SU-DHL-6 (cell line): ENCODE measurements around the gene ZAR1L.

Experiments used
- H2AFZ ChIP-seq: fragments of 200-600 bp; sonication (generic); 2 replicates; pipeline ENCODE4 v1.6.1; 2014; ENCODE audit warnings: low read depth, mild to moderate bottlenecking, moderate library complexity, mixed read lengths, antibody characterized with exemption, low read length; ENCODE audit not compliant: severe bottlenecking
- H3F3A ChIP-seq: fragments of 200-600 bp; shearing (Covaris generic); 2 replicates; pipeline ENCODE4 v1.6.0; 2016; ENCODE audit warnings: antibody characterized with exemption, mild to moderate bottlenecking; ENCODE audit not compliant: insufficient read depth
- H3K27ac ChIP-seq: fragments of 200-600 bp; sonication (generic); 2 replicates; pipeline ENCODE4 v1.5.1; 2016; ENCODE audit warnings: low read depth, mild to moderate bottlenecking, low read length, moderate library complexity, mixed read lengths
- H3K27me3 ChIP-seq: fragments of 200-600 bp; sonication (generic), shearing (Covaris generic); 2 replicates; pipeline ENCODE4 v1.6.0; 2014; ENCODE audit warnings: mild to moderate bottlenecking, low read length
- H3K36me3 ChIP-seq: fragments of 200-600 bp; sonication (generic); 2 replicates; pipeline ENCODE4 v1.6.1; 2014; ENCODE audit warnings: mild to moderate bottlenecking, low read length, mixed read lengths
- H3K4me2 ChIP-seq: fragments of 300-600, 200-600 bp; shearing (Covaris generic), sonication (generic); 2 replicates; pipeline ENCODE4 v1.6.0; 2014; ENCODE audit warnings: low read length, low read depth, mild to moderate bottlenecking; ENCODE audit not compliant: poor library complexity, severe bottlenecking
- H3K4me3 ChIP-seq: fragments of 200-600 bp; sonication (generic); 2 replicates; pipeline ENCODE4 v1.5.1; 2014; ENCODE audit warnings: antibody characterized with exemption, low read length, mild to moderate bottlenecking, mixed read lengths; ENCODE audit not compliant: insufficient read depth, poor library complexity, severe bottlenecking
- H3K79me2 ChIP-seq: fragments of 200-600 bp; sonication (generic); 2 replicates; pipeline ENCODE4 v1.6.1; 2014; ENCODE audit warnings: mild to moderate bottlenecking, low read length, moderate library complexity; ENCODE audit not compliant: insufficient read depth
- H3K9ac ChIP-seq: fragments of 200-600 bp; sonication (generic); 2 replicates; pipeline ENCODE4 v1.7.0; 2014; ENCODE audit warnings: mild to moderate bottlenecking, low read length
- H3K9me2 ChIP-seq: fragments of 200-600 bp; sonication (generic); replicated peaks from 2 replicates; pipeline ENCODE4 v1.6.1; 2014; ENCODE audit warnings: low read length; ENCODE audit not compliant: insufficient read depth
- H3K9me3 ChIP-seq: fragments of 200-600 bp; sonication (generic); 2 replicates; pipeline ENCODE4 v1.6.1; 2014; ENCODE audit warnings: low read length, mixed read lengths; ENCODE audit not compliant: insufficient read depth
- H4K20me1 ChIP-seq: fragments of 200-600 bp; sonication (generic); 2 replicates; pipeline ENCODE4 v1.6.1; 2014; ENCODE audit warnings: low read depth, mild to moderate bottlenecking, antibody characterized with exemption, low read length, moderate library complexity, mixed read lengths
- EZH2phosphoT487 ChIP-seq: fragments of 200-600 bp; sonication (generic), shearing (Covaris generic); conservative IDR thresholded peaks from 2 replicates; pipeline ENCODE4 v1.6.1; 2018; ENCODE audit warnings: mild to moderate bottlenecking, antibody characterized with exemption, low read length, moderate library complexity, mixed read lengths
- TF ChIP-seq, protein P1 (sequence below): fragments of 200-600 bp; sonication (generic); IDR thresholded peaks from one replicate; pipeline ENCODE4 v1.5.1; 2017; ENCODE audit warnings: antibody characterized with exemption, mild to moderate bottlenecking, low read length, moderate library complexity; ENCODE audit not compliant: insufficient read depth, poor library complexity, severe bottlenecking

Gene ZAR1L

DNA sequence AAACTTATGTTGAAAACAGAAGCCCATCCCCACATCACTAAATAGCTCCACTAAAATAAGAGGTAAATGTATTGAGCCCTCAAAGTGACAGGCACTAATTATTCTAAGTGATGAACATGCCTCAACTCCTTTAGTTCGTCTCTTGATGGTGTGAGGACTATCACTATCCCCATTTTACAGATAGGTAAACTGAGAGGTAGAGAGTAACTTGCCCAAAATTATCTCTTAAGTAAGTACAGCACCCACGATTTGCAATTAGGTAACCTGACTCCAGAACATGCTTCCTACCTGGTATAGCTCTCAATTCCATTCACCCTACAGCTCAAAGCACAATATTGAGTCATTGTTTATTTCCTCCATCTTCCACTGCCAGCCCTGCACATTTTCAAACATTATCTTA lies 12.7 kb downstream of the ZAR1L start:
- Histone ChIP-seq H3K79me2 (no peaks in the 10 kb centered on the region), H3K9me3 (no peaks in the 10 kb centered on the region), H3K27me3 (no peaks in the 10 kb centered on the region), H3K4me2 (no peak overlapping the region), H3K9me2 (no peaks in the 10 kb centered on the region), H4K20me1 (no peaks in the 10 kb centered on the region), H3K4me3 (no peak overlapping the region), H2AFZ (no peak overlapping the region), H3K27ac (no peak overlapping the region), H3K36me3 (no peaks in the 10 kb centered on the region), H3K9ac (no peak overlapping the region), H3F3A (no peaks in the 10 kb centered on the region)
- TF ChIP-seq, protein P1, sequence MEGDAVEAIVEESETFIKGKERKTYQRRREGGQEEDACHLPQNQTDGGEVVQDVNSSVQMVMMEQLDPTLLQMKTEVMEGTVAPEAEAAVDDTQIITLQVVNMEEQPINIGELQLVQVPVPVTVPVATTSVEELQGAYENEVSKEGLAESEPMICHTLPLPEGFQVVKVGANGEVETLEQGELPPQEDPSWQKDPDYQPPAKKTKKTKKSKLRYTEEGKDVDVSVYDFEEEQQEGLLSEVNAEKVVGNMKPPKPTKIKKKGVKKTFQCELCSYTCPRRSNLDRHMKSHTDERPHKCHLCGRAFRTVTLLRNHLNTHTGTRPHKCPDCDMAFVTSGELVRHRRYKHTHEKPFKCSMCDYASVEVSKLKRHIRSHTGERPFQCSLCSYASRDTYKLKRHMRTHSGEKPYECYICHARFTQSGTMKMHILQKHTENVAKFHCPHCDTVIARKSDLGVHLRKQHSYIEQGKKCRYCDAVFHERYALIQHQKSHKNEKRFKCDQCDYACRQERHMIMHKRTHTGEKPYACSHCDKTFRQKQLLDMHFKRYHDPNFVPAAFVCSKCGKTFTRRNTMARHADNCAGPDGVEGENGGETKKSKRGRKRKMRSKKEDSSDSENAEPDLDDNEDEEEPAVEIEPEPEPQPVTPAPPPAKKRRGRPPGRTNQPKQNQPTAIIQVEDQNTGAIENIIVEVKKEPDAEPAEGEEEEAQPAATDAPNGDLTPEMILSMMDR: no peak
- no peak for TF ChIP-seq EZH2phosphoT487

DNA sequence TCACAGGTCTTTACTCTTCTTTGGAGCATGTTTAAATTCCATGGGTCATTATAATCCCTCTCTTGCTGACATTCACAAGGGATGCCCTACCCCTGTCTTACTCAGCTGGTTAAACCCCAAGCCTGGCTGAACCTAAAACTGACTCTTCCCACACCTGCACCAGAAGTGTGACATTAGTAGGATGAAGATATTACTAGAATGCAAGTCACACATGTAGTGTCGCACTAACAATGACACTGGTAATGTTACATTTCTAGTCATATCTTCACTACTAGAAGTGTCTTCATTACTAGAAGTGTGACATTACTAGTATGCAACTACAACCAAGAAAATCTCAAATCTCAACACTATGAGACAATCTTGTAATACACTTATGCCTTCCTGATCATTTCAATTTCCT lies 14.2 kb downstream of the ZAR1L start:
- H3K4me3 ChIP-seq: no peak overlapping the region
- H3K27me3 ChIP-seq: no peaks in the 10 kb centered on the region
- no peaks in the 10 kb centered on the region for H3K36me3 ChIP-seq
- H3K9ac ChIP-seq: no peak overlapping the region
- H3K4me2 ChIP-seq: no peak overlapping the region
- no peaks in the 10 kb centered on the region for H3K79me2 ChIP-seq
- H4K20me1 ChIP-seq: no peaks in the 10 kb centered on the region
- TF ChIP-seq, protein P1: no peak
- no peak for TF ChIP-seq EZH2phosphoT487
- H3F3A ChIP-seq: no peaks in the 10 kb centered on the region
- H2AFZ ChIP-seq: no peak overlapping the region
- H3K27ac ChIP-seq: no peak overlapping the region
- no peaks in the 10 kb centered on the region for H3K9me2 ChIP-seq
- no peaks in the 10 kb centered on the region for H3K9me3 ChIP-seq

DNA sequence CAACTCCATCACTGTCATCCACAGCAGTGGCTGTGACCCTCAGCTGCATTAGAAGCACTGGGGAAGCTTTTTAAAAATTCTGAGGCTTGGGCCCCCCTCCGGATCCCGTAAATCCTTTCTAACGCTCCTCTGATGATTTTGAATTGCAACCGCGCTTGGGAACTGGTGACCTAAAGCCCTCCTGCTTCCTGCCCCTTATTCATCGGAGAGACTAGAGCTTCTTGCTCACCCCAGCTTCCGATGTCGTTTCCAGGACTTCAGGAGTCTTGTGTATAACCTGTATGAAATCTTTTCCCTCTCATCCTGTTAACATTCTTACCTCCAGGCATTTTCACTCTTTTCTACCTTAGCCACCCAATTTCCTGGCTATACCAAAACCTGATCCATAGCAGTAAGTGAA lies 14.8 kb downstream of the ZAR1L start:
- Histone ChIP-seq H3K9me2 (no peaks in the 10 kb centered on the region), H2AFZ (no peak overlapping the region), H3K36me3 (no peaks in the 10 kb centered on the region), H3K9ac (no peak overlapping the region), H3K27ac (no peak overlapping the region), H3K4me2 (no peak overlapping the region), H4K20me1 (no peaks in the 10 kb centered on the region), H3K27me3 (no peaks in the 10 kb centered on the region), H3F3A (no peaks in the 10 kb centered on the region), H3K9me3 (no peaks in the 10 kb centered on the region), H3K4me3 (no peak overlapping the region), H3K79me2 (no peaks in the 10 kb centered on the region)
- no peak for TF ChIP-seq EZH2phosphoT487
- TF ChIP-seq, protein P1: no peak
